GM19438 (cell line): Measurements from ENCODE around the gene FBXO44.
"Not testable (repeated sequence)": the region's sequence is repeated elsewhere in the genome, so short reads cannot be mapped to it uniquely, and the experiment has no call there.

Source experiments
- ATAC-seq: cut with Tn5 transposase; IDR thresholded peaks from one replicate; pipeline ENCODE4 v1.9.1; 2021; ENCODE audit warnings: low read depth; ENCODE audit not compliant: unreplicated experiment

Gene FBXO44

GRCh38 chr1:11638121-11638520 is 16.6 kb upstream of the FBXO44 start:
- ATAC-seq, result no peak

- no peak for ATAC-seq
Observed at GRCh38 chr1:11639372-11639771, 15.3 kb upstream of the FBXO44 start.

DNA sequence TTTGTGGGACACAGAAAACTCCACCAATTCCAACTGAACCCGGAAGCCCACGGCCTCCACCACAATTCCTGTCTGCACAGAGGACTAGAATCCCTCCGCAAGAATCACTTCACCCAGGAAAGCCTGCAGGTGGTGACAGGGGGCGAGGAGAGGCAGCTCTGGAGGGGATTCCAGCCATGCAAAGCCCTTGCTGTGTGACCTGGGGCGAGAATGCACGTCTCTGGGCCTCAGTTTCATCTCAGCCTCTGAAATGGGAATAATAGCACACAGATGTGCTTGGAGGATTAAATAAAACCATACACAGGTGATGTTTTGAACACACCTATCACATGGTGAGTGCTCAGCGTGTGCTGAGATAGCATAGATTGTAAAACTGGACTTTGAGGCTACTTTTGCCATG is 14.6 kb upstream of the FBXO44 start:
- no peak for ATAC-seq

DNA sequence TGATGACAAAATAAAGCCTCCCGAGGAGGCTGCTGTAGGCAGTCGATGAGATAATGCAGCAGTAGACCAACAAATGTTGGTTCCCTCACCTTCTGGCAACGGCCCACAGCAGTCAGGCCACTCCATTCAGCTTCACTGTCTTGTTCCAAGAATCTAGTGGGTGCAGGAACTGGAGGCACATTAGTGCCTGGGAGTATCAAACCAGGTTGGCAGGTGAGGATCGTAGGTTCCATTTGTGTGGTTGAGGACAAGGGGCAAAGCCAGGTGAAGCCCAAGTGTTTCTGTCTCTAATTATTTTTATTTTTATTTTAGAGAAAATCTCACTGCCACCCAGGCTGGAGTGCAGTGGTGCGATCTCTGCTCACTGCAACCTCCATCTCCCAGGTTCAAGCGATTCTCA is 13.7 kb upstream of the FBXO44 start:
- ATAC-seq, result no peak

DNA sequence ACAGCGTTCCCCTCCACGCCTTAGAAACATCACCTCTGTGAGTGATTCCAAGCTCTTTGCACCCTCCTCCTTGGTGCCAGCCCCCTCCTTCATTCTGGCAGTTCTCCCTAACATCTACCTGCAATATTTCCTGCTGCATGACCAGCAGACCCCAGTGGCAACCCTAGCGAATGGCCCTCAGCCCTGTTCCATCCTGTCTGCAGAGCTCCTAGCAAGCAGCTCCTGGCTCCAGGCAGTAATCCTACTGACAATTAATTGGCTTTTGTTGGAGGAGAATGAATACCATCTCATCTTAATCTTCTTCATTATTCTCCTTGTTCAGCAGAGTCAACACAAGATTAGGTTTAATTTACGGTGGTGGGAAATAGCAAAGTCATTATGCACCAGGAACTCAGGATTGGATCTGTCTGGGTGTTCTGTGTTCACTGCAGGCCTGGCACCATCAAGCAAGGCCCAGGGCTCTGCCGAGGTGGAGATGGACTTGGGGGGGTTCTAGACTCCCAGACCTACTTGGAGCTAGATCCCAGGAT is 12.8 kb upstream of the FBXO44 start:
- no peak for ATAC-seq

DNA sequence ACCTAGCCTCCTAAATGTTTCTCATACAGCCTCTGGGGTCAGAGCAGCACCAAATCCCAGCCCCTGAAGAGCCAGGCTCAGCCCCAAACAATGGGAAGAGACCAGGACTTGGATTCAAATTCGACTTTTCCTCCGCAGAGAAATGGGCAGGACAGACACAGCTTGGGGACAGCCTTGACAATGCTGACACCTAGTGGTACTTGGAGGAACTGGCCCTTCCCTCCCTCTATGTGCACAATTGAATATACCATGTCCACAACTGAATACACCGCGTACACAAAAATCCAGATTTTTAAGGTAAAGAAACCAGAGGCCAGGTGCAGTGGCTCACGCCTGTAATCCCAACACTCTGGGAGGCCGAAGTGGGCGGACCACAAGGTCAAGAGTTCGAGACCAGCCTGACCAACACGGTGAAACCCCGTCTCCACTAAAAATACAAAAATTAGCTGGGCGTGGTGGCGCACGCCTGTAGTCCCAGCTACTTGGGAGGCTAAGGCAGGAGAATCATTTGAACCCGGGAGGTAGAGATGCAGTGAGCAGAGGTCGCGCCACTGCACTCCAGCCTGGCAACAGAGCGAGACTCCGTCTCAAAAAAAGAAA is 12.2 kb upstream of the FBXO44 start:
- not testable (repeated sequence) for ATAC-seq

- no peak for ATAC-seq
Observed at GRCh38 chr1:11643782-11644181, 10.9 kb upstream of the FBXO44 start.

DNA sequence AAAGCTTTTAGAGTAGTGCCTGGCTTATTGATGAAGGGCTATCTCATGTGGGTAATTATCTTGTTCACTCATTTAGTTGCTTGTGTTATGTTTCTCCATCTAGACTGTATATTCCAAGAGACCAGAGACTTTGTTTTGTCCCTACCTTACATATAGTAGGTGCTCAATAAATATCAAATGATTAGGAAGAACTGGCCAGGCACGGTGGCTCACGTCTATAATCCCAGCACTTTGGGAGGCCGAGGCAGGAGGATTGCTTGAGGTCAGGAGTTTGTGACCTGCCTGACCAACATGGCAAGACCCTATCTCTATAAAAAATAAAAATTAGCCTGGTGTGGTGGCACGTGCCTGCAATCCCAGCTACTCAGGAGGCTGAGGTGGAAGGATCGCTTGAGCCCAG is 9.4 kb upstream of the FBXO44 start:
- no peak for ATAC-seq

DNA sequence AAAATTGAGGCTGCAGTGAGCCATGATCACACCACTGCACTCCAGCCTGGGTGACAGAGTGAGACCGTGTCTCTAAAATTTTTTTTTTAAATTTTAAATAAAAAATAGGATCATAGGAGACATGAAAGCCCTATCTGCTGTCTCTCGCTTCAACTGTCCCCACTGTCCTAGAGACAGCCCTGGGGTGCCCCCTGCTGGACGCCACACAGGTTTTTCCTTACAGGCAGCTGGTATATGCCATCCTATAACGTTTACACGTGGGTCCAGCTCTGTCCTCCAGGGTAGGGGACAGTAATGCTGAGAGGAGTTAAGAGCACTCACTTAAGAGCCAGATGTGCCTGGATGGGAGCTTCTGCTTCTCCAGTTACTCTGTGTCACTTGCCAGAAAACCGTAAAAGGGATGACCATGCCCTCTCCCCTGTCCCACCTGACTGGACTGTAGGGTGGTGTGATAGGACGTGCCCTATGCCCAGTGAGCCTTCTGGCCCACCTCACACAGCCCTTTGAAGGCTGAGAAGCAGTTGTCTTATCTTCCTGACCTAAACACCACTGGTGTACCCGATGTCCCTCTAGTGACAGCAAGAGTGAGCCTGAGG is 8.9 kb upstream of the FBXO44 start:
- no peak for ATAC-seq

DNA sequence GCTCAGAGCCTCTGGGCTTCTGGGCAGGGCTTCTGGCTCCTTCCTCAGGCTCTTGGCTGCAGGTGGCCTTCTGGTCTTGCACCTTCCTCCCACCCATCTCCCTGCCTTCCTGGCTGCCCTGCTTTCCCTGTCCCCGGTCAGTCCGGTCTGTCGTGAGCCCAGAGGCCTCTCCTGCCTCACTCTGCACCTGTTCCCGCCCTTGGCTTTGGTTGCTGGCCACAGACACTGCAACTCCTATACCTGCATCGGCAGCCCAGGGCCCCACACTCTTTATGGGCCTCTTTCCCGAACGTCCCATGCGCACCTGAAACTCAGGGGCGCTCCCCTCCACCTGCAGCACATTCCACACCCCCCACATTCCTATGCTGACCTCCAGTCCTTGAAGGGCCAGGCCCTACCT is 8.4 kb upstream of the FBXO44 start:
- ATAC-seq, result no peak

DNA sequence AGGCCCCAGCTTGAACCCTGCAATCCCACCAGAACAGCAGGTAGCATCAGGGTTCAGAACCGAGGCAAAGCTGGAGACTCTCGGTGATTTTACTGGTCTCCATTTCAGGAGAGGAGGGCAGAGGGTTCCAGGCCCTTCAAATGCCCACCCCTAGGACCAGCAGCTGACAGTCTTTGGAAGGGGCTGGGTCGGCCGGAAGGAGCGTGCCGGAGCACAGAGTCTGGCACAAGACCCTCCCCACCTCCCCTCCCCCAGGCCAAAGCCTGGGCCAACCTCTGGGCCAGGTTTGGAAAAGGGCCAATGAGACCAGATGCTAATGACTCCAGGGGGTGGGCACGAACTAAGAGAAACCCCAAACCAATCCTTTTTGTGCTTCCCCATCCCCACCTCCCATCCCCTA is 7.3 kb upstream of the FBXO44 start:
- ATAC-seq, result no peak

DNA sequence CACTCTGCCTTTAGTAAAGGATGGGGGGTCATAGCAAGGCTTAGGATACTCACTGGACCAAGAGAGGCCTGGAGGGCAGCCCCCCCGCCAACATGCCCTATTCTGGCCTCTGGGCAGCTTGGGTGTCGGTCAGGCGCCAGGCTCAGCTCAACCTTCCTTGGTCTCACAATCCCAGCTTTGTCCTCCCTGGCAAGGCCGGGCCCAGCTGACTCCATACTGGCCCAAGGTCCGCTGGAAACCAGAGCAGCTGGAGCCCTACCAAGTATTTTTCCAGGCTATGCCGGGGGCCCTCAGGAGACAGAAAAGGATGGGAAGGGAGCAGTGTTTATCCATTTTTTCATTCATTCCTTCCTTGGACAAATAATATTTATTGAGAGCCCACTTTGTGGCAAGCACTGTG is 6.6 kb upstream of the FBXO44 start:
- ATAC-seq, result no peak

DNA sequence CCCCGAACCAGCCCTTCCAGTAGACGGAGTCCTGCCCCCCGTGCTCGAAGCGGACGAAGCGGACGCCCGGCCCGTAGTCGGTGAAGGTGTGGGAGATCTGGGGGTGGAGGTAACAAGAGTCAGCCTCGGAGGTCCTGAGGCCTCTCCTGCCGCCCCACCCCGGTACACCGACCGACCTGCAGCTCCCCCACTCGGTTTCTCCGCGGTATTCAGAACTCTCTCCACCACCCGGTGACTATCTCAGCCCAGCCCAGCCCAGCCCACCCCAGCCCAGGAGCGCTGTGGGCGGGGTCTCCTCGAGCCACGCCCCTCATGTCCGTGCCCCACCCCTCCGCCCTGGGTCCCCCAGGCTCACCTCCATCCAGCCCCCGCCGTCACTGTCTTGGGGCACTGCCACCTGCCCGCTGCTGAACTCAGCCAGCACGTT is 5.9 kb upstream of the FBXO44 start:
- ATAC-seq, result no peak

DNA sequence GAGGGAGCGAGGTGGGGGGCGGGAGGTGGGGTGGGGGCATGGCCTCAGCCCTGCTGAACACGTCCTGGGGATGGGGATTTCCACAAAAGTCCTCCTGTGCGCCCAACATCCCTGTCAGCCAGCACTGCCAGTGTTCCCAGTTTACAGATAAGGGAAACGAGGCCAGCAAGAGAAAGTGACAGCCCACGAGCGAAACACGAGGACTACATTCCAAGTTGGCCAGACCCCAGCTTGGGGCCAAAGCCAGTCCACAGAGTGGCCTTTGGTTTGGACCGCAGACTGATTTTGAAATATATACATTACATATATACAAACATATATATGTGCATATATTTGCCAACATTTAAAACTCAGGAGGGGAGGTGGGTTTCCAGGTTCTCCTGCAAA is 5.4 kb upstream of the FBXO44 start:
- ATAC-seq, result no peak

DNA sequence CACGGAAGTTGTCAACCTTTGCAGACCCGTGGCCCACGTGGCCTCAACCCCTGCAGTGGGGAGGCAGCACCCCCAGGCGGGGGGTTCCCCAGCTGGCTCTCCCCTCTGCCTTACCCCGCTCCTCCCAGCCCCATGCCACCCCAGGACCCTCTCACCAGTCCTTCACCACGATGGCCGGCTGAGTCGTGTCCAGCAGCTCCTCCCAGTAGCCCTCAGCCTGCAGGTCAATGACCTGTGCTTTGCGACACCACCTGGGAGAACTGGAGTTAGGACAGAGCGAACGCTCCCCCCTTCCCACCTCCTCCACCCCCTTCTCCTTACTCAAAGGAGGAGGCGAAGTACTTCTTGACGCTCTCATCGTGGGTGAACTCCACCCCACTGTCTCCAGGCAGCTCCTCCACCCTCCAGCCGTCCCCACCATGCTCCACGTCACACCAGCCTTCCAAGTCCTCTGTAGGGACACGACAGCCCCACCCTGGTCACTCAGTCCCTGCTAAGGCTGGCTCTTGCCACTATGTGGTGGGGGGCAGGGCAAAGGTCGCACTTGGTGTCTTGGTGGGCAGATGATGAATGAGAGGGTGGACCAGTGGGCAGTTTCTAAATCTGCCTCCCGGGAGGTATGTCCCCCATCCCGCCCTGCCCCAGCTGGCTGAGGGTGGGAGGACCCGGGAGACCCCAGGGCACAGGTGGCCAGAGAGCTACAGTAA is 4.9 kb upstream of the FBXO44 start:
- ATAC-seq, result no peak

- ATAC-seq, result no peak
Observed at GRCh38 chr1:11650331-11650991, 4.2 kb upstream of the FBXO44 start.

GRCh38 chr1:11651017-11651416 is 3.7 kb upstream of the FBXO44 start:
- ATAC-seq, result no peak

DNA sequence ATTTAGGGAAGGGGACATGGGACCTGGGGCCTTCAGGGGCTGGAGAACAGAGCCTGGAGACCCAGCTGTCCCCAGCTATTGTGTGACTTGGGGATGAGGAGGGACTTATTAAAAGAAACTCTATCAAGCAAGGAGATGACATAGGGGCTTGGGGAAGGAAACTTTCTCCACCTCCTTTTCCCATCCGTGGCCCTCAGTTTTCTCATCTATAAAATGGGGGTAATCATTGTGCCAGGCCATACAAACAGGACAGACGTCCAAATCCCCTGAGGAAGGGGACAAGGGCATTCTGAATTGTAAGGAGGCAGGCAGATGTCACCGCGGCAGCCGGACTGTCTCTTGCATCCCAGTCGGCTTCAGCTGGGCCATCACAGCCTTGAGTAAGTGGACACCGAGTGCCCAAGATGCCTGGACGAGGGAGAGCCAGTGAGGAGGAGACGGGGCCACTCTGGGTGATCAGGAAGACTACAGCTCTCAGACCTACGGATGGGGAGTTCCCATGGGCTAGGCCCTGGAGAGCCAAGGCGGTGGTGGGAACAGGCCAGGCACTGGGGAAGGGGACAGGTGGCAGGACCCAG is 2.4 kb upstream of the FBXO44 start:
- ATAC-seq, result no peak

GRCh38 chr1:11653101-11653860 is 1.4 kb upstream of the FBXO44 start:
- ATAC-seq, result no peak

DNA sequence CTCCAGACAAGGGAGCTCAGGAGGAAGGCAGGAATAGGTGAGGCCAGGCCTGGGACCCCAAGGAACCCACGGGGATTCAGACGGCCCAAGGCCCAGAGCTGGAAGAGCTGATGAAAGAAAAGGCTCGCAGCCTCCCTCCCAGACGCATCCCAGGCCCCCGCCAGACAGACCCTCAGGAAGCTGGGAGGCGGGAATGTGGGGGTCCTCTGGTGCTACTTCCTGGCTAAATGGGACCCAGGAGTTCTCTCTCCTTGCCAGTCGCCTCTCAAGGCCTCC is 878 bp upstream of the FBXO44 start:
- ATAC-seq, result no peak
